Activated T-cell treated with anti-CD3 and anti-CD28 coated beads for 4 hours (primary cell): ENCODE measurements around the gene SCAMP4.

Experiments used
- DNase-seq: peaks from one replicate; pipeline ENCODE4 v3.0.0-alpha.2; 2020

Gene SCAMP4

DNA sequence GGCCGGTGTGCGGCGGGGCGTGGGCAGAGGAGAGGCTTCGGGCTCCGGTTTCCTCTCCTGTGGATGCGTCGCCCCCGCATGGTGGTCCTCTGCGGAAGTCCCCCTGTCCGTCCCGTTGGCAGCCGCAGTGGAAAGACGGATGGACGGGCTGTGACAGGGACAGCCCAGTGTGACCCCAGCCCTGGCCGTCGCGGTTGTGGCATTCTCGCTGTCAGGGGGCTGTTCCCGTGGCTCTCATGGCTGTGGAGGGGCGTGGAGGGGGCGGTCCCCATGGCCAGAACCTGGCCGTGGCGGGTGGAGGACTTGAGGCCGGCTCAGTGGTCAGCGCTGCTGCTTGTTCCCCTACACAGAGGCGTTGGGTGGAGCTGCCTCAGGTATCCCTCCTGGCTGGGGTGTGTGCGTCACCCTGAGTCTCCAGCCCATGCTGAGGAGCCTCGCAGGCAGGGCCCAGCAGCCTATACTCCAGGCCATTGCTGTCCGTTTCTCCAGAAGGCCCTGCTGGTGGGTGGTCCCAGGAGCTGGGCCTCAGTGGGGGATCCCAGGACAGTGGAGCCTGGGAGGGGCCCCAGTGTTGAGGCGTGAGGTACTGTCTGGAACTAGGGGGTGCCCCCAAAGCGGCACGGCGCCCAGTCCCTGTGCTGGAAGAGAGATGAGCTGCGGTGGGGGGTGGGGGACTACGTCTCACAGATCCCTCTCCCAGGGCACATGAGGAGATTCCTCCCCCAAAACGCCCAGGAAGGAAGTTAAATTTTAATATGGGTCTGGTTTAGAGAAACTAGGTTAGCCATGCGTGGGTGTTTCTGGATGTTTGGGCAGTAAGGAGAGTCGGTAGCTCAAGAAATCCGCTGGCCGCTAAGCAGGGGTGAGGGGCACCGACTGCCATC is 56.0 kb downstream of the SCAMP4 start:
- no peak for DNase-seq

- no peak for DNase-seq
Measured at GRCh38 chr19:1962674-1963073, 57.5 kb downstream of the SCAMP4 start.

- DNase-seq: no peak
Measured at GRCh38 chr19:1967087-1967608, 61.9 kb downstream of the SCAMP4 start.

- no peak for DNase-seq
Measured at GRCh38 chr19:1968279-1969175, 63.3 kb downstream of the SCAMP4 start.

DNA sequence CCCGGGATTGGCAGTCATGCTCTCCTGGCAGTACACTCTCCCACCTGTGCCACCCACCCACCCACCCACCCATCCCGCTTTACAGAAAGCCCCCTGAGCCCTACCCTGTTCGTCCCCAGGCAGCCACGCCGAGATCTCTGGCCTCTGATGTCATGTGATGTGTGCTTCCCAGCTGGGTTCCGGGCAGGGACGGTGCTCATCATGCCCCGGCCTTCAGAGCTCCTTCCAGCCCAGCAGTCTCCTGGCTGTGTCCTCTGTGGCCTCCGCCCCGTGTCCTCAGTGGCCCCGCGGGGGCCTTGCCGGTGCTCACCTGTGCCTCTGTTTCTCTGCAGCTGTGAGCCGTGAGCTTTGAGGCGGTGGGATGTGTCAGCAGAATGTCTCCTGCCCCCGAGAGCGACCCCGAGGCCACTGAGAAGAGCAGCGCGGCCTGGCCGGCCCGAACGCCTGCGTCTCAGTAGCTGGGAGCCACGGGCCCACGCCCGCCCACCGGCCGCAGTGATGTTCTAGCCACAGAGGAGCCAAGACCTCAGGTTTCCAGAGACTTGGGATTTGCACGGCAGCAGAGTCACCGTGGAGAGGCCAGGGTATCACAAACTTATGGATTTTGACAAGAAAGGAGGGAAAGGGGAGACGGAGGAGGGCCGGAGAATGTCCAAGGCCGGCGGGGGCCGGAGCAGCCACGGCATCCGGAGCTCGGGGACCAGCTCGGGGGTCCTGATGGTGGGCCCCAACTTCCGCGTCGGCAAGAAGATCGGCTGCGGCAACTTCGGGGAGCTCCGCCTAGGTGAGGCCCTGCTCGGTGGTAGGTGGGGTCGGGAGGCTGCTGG is 64.2 kb downstream of the SCAMP4 start:
- no peak for DNase-seq

- no peak for DNase-seq
Measured at GRCh38 chr19:1970003-1970805, 65.0 kb downstream of the SCAMP4 start.

DNA sequence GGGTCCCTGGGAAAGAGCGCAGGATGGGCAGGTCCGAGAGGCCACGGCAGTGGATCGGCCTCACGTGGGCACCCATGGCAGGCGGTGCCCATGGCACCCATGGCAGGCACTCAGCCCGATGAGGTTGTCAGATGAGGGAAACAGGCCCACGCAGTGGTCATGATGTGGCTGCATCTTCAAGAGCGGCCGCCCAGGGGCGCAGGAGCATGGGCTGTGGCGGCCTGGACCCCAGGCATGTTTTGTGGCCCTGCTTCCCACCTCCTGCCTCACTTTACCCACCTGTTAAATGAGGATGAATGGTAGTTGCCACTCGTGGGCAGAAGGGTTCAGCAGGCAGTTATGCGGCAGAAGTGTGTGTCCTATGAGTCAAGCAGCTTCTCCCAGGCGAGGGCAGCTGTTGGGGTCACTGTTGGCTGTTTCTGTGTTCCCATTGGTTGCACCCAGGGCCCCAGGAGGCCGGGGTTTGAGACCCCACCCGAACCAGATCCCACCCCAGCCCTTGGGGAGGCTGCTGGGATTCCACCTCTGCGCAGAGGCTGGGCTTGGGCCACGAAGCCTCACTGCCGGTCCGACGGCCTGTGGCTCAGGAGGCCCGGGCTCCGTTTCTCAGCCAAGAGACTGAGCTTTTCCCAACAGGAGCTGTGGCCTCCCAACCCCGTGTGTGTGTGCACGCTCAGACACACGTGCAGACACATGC is 65.8 kb downstream of the SCAMP4 start:
- no peak for DNase-seq

GRCh38 chr19:1974381-1975161 is 69.4 kb downstream of the SCAMP4 start:
- DNase-seq: no peak

DNA sequence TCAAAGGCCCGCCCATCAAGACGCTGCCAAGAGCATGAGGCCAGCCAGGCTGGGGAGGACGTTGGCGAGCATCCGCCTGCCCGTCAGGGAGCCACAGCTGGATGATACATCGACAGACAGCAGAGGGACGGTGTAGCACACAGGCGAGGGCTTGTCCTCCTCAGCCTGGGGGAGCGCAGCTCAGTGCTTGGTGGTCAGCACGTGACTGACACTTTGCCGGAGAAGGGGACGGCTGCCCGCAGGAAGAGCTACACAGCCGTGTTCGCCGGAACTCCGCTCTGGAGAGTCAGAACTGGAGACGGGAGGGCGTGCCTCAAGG is 69.9 kb downstream of the SCAMP4 start:
- no peak for DNase-seq
